Thoracic aorta (tissue), 2 donors: ENCODE data around the gene COPS6. TPM values are rescaled to one million over a fixed set of nuclear protein-coding genes. Genes with fewer than 3 reads are reported as not detected.

Experiments
- ATAC-seq: fragments of 150-250 bp; one replicate; pipeline ENCODE4 v1.8.0; 2017; ENCODE audit warnings: low read depth; ENCODE audit not compliant: insufficient number of reproducible peaks, low FRiP score
- DNase-seq: peaks from one replicate; pipeline ENCODE4 v3.0.0-alpha.2; 2020; ENCODE audit warnings: low spot score
- H3K27ac ChIP-seq, 2 donors: fragments of 200-600 bp; sonication (generic); 1 replicate in 1 of 2; 2 replicates in 1 of 2; pipeline ENCODE4 v1.5.1; 2016; ENCODE audit warnings: mild to moderate bottlenecking in 2 of 2, moderate library complexity in 2 of 2
- H3K27me3 ChIP-seq: fragments of 200-600 bp; sonication (generic); replicated peaks from 2 replicates; pipeline ENCODE4 v1.6.0; 2016; ENCODE audit warnings: mild to moderate bottlenecking; ENCODE audit not compliant: insufficient read depth
- H3K36me3 ChIP-seq: fragments of 200-600 bp; sonication (generic); one replicate; pipeline ENCODE4 v1.5.1; 2016
- H3K4me1 ChIP-seq, 2 donors: fragments of 200-600 bp; sonication (generic); 1 replicate in 1 of 2; 2 replicates in 1 of 2; pipeline versions ENCODE4 v1.5.1 to v1.6.0; 2016; ENCODE audit warnings: low read depth in 2 of 2, mild to moderate bottlenecking in 1 of 2; ENCODE audit not compliant: control insufficient read depth in 1 of 2
- H3K4me3 ChIP-seq: fragments of 200-600 bp; sonication (generic); 2 replicates; pipeline ENCODE4 v1.5.1; 2016; ENCODE audit warnings: mild to moderate bottlenecking
- H3K9me3 ChIP-seq: fragments of 200-600 bp; sonication (generic); 2 replicates; pipeline ENCODE4 v1.5.1; 2016
- total RNA-seq, 2 donors: library from RNA; depleted of rRNA; stranded (reverse); fragments of >200 nt; gene quantifications; one replicate each; pipeline versions ENCODE4 v1.1.0 to v1.2.3, GENCODE V29; 2016
- TF ChIP-seq, protein P1 (sequence below): fragments of 200-600 bp; sonication (generic); IDR thresholded peaks from one replicate; pipeline ENCODE4 v1.5.1; 2019; ENCODE audit warnings: antibody characterized with exemption

Gene COPS6
- total RNA-seq, 2 donors from 2014 or later, result 40.4 to 76.2 TPM

DNA sequence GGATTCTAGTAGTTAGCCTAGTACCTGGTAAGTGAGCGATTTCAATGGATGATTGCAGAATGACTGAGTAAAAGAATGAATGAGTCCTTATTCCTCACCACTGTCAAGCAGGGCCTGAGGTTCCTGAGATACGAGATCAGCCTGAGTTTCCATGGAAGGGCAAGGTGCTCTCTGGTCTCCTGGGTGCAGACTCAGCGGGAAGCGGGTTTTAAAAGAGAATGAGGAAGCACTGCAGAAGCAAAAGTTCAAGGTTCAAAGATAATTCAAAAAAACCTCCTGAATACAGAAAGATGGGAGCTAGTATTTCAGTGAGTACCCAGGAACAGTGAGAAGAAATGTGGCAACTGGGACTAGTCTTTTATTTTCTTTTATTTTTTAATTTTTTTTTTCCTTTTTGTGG, 11.6 kb upstream of the COPS6 start:
- TF ChIP-seq, protein P1, sequence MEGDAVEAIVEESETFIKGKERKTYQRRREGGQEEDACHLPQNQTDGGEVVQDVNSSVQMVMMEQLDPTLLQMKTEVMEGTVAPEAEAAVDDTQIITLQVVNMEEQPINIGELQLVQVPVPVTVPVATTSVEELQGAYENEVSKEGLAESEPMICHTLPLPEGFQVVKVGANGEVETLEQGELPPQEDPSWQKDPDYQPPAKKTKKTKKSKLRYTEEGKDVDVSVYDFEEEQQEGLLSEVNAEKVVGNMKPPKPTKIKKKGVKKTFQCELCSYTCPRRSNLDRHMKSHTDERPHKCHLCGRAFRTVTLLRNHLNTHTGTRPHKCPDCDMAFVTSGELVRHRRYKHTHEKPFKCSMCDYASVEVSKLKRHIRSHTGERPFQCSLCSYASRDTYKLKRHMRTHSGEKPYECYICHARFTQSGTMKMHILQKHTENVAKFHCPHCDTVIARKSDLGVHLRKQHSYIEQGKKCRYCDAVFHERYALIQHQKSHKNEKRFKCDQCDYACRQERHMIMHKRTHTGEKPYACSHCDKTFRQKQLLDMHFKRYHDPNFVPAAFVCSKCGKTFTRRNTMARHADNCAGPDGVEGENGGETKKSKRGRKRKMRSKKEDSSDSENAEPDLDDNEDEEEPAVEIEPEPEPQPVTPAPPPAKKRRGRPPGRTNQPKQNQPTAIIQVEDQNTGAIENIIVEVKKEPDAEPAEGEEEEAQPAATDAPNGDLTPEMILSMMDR, result no peak
- Histone ChIP-seq H3K27ac (no peak overlapping the region), H3K4me1 (peaks cover 18 to 27% of the 10 kb centered on the region in 2 donors), H3K9me3 (peaks cover 2% of the 10 kb centered on the region), H3K27me3 (no peaks in the 10 kb centered on the region), H3K36me3 (peaks cover 54% of the 10 kb centered on the region), H3K4me3 (no peak overlapping the region)
- ATAC-seq (no peak), DNase-seq (no peak)

DNA sequence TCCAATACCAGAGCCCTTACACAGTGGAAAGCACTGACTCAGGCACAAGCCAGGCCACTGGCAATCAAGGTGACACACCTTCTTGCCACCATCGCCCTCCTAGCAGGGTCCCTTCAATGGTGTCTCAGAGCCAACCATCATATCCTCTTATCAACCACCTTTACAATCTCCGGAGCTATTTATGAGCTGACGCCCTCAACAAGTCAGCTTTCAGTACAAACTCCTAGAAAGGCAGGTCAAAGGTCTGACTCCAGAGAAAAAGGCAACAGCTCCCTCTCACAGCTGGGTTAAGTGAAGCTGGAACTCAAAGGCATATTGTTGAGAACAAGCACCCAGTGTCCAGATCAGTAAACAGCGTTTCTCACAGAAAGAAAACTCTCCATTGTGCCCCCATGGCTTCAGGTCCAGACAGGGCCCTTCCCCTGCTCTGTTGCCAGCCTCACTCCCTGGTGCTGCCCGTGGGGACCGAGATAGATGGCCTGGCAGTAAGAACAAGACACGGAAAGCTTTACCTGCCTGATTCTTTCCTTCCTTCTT, 9.7 kb upstream of the COPS6 start:
- ATAC-seq (no peak), DNase-seq (no peak)
- TF ChIP-seq, protein P1, result no peak
- Histone ChIP-seq H3K36me3 (peaks cover 35% of the 10 kb centered on the region), H3K4me3 (no peak overlapping the region), H3K4me1 (peaks cover 19 to 34% of the 10 kb centered on the region in 2 donors), H3K27ac (no peak overlapping the region), H3K9me3 (no peaks in the 10 kb centered on the region), H3K27me3 (no peaks in the 10 kb centered on the region)

DNA sequence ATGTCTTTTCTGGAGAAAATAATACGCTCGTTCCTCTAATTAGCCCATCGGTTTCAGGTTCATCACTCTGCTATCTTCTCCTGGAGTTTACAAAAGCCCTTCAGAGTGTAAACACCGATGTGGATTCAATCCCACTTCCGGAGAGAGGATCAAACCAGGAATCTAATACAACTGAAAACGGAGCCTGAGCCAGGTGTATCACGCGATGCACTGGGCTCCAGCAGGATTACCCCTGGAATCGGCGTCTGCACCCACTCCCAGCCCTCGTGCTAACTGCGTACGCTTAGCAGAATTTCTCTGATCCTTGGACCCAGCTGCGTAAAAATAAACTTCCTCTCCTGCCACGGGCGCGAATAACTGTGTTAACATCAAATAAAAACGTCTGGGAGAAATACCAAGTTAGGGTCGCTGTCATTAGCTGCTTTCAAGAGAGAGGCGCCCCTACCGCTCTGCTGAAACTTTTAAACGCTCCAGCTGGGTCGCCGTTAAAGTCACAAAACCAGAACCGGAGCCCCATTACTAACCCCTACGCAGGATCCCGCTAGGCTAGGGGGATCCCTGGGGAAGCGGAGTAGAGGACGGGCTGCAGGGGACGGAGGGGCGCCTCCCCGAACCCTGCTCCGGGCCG, 7.7 kb upstream of the COPS6 start:
- H3K4me3 ChIP-seq, result peak overlapping the region; percentile 80
- no peaks in the 10 kb centered on the region for H3K9me3 ChIP-seq
- no peak for DNase-seq
- H3K27me3 ChIP-seq, result no peaks in the 10 kb centered on the region
- H3K4me1 ChIP-seq, result peaks cover 19 to 34% of the 10 kb centered on the region in 2 donors
- H3K27ac ChIP-seq, result peak overlapping the region; percentile 63 to 86
- H3K36me3 ChIP-seq, result peaks cover 16% of the 10 kb centered on the region
- TF ChIP-seq, protein P1, result no peak
- peak; percentile 4 for ATAC-seq

DNA sequence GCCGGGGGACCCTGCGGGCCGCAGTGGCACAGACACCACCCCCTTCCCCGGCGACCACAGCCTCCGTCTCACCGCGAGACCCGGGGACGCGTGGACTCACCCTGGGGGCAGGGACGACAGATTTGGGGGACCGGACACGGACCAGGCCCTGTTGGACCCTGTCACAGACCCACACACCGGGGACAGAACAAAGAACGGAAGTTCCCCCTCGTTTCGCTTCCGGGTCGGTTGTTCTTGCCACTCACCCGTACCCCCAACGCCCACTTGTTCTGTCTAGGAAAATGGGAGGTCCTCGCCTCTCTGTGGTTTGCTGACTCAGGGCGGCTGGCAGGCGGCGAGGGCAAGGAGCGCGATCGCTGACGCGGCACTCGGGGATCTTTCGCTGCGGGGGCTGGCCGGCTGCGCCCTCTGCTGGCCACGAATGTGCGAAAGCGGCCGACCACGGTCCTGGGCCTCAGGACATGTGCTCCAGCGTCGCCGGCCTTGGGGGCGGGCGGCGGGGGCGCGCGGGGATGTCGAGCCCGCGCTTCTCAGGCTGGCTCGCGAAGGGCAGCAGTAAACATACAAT, 7.2 kb upstream of the COPS6 start, which contains the start of gene ZNF3:
ZNF3 (minus strand) TSS at position 189 of the 568 bp plus-strand sequence. CDS start 4,366 bp downstream, outside the sequence.
- H3K27me3 ChIP-seq, result no peaks in the 10 kb centered on the region
- H3K4me3 ChIP-seq, result peak within 1 kb of the TSS; percentile 80
- peaks cover 10% of the 10 kb centered on the region for H3K36me3 ChIP-seq
- TF ChIP-seq, protein P1, result peak; percentile 95
- ATAC-seq, result peak; percentile 97
- peak within 1 kb of the TSS; percentile 70 to 86 for H3K27ac ChIP-seq
- no peaks in the 10 kb centered on the region for H3K9me3 ChIP-seq
- peaks cover 19 to 34% of the 10 kb centered on the region in 2 donors for H3K4me1 ChIP-seq
- DNase-seq, result peak; percentile 97

DNA sequence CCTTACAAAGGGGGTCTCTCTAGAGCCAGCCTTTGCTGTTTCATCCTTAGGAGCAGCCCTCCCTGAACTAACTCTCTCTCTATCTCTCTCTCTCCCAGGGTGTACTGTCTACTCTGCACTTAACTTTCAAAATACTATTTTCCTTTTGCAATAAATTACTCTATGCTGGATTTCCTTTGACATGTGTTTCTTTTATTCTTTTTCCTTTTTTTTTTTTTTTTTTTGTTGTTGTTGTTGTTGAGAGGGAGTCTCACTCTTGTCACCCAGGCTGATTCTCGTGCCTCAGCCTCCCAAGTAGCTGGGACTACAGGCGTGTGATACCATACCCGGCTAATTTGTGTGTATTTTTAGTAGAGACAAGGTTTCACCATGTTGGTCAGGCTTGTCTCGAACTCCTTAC, 5.8 kb upstream of the COPS6 start:
- Histone ChIP-seq H3K4me1 (peaks cover 20 to 35% of the 10 kb centered on the region in 2 donors), H3K4me3 (no peak overlapping the region), H3K27me3 (no peaks in the 10 kb centered on the region), H3K9me3 (no peaks in the 10 kb centered on the region), H3K36me3 (peaks cover 2% of the 10 kb centered on the region), H3K27ac (no peak overlapping the region)
- no peak for ATAC-seq
- no peak for DNase-seq
- TF ChIP-seq, protein P1, result no peak
